ENCODE data around the gene NCAPH2.

NCAPH2 gene

DNA sequence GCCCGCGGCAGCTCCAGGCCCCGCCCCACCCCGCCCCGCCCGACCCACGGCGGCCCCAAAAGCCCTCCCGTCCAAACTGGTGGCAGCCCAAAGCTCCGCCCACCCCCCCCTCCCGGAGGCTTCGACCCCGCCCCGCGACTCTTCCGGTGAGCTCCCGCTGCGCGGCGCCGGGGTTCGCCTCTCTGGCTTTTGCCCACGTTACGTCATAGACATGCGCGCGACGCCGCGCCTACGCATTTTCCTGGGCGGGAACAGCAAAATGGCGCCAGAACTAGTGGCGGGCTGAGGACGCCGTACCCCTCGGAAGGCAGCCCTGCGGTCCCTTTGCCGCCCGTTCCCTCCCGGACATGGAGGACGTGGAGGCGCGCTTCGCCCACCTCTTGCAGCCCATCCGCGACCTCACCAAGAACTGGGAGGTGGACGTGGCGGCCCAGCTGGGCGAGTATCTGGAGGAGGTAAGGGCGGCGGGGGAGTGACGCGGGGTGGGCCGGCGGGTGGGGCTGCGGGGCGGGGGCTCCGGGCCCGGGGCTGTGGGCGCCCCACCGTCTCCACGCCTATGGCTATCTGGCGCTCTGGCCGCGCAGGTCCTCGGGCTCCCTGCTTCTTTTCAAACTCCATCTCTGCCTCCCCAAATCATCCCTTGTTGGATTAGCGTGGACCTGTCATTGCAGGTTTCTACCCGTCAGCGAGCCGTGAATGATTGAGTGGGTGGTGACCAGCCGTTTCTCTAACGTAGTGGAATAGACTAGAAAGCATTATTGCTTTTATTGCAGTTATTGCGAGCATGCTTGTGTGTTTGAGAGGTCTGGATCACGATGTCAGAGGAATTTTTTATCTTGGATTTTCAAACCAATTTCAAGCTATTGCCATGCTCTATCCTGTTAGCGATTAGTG lies at the start of gene NCAPH2:
Gene NCAPH2, plus strand, starts transcription at position 234 of the 894 bp plus-strand sequence. Its CDS starts 114 bp downstream, at position 348.
- FAIRE-seq = no peak

GRCh38 chr22:50459016-50459415 lies 49.0 kb upstream of the NCAPH2 start:
- no peak for FAIRE-seq

DNA sequence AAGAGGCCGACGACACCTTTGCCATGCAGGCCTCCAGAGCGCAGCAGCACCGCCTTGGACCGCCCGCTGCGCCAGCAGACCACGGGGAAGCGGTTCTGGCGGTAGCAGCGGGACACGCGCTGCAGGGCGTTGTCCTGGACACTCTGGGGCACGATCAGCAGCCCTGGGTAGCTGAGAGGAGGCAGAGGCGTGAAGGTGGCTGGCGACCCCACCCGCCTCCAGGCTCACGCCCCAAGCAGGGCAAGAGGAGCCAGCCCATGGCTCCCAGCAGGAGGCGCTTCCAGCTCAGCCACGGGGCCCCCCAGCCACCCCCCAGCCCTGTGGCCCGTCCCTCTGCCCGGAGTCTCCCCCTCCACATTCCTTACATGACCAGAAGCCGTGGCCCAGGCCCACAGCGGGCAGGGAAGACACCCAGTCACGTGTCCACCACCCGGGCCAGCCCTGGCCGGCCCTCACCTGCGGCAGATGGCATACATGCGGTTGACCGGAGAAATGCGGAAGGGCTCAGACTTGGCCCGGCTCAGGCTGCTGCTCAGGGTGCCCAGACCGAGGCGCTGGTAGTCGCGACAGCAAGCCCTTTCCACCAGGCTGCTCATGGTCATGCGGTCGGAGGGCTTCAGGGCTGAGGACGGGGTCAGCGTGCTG lies 48.4 kb upstream of the NCAPH2 start:
- FAIRE-seq = no peak

DNA sequence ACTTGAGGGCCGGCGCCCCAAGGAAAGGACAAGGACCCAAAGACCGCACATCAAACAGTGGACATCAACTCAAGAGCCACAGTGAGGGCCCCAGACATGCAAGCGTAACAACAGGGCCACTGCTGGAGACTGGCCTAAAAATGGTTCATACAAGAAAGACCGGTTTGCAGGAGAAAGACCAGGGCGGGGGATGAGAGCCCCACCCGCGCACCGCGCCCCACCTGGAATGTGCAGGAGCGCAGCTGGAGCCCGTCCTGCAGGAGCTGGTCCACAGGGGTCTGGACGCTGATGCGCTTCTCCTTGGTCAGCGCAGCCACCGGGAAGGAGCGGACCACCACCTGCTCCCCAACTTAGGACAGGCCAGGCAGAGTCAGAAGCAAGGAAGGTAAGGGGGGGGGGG lies 47.1 kb upstream of the NCAPH2 start:
- FAIRE-seq = no peak

DNA sequence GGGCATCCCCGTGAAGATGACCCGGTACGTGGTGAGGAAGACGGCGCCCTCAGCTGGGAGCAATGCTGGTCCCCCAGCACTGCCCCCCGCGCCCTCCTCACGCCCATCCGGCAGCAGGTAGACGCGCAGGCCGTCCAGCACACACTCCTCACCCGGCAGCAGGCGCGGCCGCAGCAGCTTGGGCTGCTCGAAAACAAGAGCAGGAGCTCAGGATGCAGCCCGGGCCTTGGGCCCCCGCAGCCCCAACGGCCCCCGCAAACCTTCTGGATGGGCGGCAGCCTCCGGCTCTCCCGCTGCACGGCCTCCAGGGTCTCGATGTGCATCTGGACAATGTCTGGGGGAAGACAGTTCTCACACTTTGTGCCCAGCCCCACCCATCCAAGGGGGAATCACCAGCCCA lies 46.5 kb upstream of the NCAPH2 start:
- no peak for FAIRE-seq

DNA sequence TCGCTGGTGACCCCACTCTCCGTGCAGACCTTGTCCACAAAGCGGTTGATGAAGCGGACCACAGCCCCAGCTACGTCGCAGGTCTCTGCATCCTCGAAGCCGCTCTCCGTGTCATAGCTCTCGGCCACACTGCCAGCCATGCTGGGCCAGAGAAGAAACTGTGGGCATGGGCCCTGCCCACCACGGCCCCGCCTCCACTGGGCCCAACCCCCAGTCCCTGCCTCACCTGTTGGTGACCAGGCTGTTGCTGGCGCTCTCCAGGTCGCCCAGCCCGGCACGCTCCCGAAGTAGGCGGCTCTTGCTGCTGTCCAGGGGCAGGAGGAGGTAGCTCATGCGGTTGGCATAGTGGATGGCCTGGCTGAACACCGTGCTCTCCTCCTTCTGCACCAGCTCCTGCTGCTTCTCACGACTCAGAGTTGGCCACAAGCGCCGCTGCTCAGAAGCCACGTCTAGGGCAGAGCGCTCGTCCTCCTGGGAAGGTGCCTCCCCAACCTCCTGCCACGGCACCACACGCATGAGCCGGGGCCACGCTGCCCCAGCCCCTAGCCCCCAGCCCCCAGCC lies 46.0 kb upstream of the NCAPH2 start:
- FAIRE-seq = no peak

GRCh38 chr22:50463188-50463900 lies 44.7 kb upstream of the NCAPH2 start:
- no peak for FAIRE-seq

GRCh38 chr22:50464451-50464850 lies 43.6 kb upstream of the NCAPH2 start:
- FAIRE-seq = no peak

GRCh38 chr22:50465066-50465930 lies 42.7 kb upstream of the NCAPH2 start:
- no peak for FAIRE-seq

GRCh38 chr22:50467341-50467740 lies 40.7 kb upstream of the NCAPH2 start:
- no peak for FAIRE-seq

- no peak for FAIRE-seq
These were observed 40.1 kb upstream of the NCAPH2 start for GRCh38 chr22:50467773-50468440.

DNA sequence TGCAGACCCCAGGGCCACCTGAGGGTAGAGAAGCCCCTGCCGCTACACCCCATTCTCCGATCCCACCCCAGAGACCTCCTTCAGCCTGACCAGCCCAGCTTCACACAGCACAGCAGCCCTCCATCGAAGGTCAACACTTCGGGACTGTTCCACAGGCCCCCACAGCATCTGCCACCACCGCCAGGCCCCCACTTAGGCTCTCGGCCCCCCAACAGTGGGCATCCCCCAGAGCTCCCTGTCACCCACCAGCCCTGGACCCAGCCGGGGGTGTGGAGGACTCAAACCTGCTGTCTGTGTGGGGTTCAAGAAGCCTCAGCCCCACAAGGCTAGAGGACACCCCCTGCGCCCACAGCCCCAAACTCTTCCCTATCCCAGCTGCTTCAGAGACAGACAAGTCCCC lies 39.4 kb upstream of the NCAPH2 start:
- no peak for FAIRE-seq

- FAIRE-seq = no peak
These were observed 38.4 kb upstream of the NCAPH2 start for GRCh38 chr22:50469377-50470305.

DNA sequence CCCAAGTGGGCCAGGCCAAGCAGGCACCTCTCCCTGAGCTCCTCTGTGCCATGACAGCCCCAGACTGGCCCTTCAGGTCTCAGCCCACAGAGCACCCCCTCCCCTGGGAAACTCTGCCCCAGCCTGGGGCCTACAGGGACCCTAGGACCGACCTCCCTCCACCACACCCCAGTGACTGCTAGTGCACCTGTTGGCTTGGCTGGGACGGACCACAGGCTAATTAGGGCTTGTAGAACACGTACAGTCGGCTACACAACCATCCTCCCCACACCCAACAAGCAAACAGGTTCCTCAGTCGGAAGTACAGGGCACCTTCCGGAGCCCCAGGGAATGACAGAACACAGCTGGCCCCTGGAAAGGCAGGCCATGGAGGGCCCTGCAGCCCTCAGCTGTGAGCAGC lies 37.5 kb upstream of the NCAPH2 start:
- no peak for FAIRE-seq

DNA sequence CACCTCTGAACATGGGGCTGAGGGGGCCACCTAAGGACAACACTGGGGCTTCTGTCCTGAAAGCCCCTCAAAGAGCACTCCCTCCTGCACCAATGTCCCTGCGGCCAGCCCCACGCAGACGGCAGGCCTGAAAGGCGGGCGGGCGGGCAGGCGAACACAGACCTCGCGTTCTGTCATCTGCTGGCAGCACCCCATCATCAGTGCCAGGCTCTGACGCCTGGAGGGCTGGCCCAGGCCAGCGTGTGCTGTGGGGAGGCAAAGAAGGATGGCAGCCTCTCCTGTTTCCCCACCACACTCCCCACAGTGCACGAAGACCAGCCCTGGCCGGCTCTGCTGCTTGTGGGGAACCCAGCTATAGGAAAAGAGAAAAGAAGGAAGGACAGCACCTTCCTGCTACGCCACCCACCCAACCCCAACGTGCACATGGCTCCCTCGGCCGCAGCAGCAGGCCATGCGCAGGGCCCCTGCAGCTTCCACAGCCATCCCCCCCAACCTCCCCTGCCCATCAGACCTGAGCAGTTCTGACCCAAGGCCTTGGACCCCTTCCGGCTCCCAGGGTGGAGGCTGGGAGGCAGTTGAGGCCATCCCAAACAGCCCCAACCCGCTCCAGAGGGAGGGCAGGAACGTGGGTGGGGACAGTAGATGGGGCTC lies 36.7 kb upstream of the NCAPH2 start:
- FAIRE-seq = no peak

- no peak for FAIRE-seq
These were observed 36.1 kb upstream of the NCAPH2 start for GRCh38 chr22:50471962-50472361.

- no peak for FAIRE-seq
These were observed 34.9 kb upstream of the NCAPH2 start for GRCh38 chr22:50473088-50473487.

- no peak for FAIRE-seq
These were observed 34.0 kb upstream of the NCAPH2 start for GRCh38 chr22:50473855-50474671.

All from A204.1 (cell line).